Stomach (tissue), 4 donors: ENCODE results near the gene CCDC122.

ENCODE experiments used
- CTCF ChIP-seq, 7 experiments: fragments of 450-650 bp in 4 of 7; fragments of 200-600 bp in 3 of 7; sonication (generic) in 3 of 7; IDR thresholded peaks; one replicate each; pipeline ENCODE4 v1.5.1; 2016 to 2019; ENCODE audit warnings: antibody characterized with exemption in 7 of 7, control low read depth in 2 of 7, mild to moderate bottlenecking in 1 of 7
- EP300 ChIP-seq: sonication (generic); formaldehyde crosslinking; IDR thresholded peaks from one replicate; pipeline ENCODE4 v1.6.1; 2017; ENCODE audit warnings: antibody characterized with exemption
- POLR2A ChIP-seq, 4 donors: fragments of 450-650 bp; IDR thresholded peaks; one replicate each; pipeline ENCODE4 v1.6.1; 2016; ENCODE audit warnings: antibody characterized with exemption in 4 of 4, control low read depth in 2 of 4, mild to moderate bottlenecking in 1 of 4, moderate library complexity in 1 of 4

GRCh38 chr13:43786472-43786765 lies 93.1 kb downstream of the CCDC122 start:
- TF ChIP-seq CTCF (IDR thresholded peaks at IDR 0.05) = no peak
- TF ChIP-seq POLR2A (IDR thresholded peaks at IDR 0.05) = no peak
- no peak for TF ChIP-seq EP300
